DOHH2 (cell line): Measurements from ENCODE around the gene SPOCK1.
"Not testable (repeated sequence)": the region's sequence is repeated elsewhere in the genome, so short reads cannot be mapped to it uniquely, and the experiment has no call there.

Experiments
- H3F3A ChIP-seq: fragments of 200-600 bp; sonication (generic), shearing (Covaris generic); 2 replicates; pipeline ENCODE4 v1.6.0; 2016; ENCODE audit warnings: antibody characterized with exemption, mild to moderate bottlenecking; ENCODE audit not compliant: control insufficient read depth, insufficient read depth
- H3K27ac ChIP-seq: fragments of 200-600 bp; sonication (generic); 2 replicates; pipeline ENCODE4 v1.5.1; 2014; ENCODE audit warnings: low read depth, mild to moderate bottlenecking, low read length, moderate library complexity
- H3K27me3 ChIP-seq: fragments of 200-600 bp; sonication (generic); 2 replicates; pipeline ENCODE4 v1.6.1; 2014; ENCODE audit warnings: mild to moderate bottlenecking, low read length, mixed read lengths; ENCODE audit not compliant: control insufficient read depth
- H3K36me3 ChIP-seq: fragments of 200-600 bp; sonication (generic); 2 replicates; pipeline ENCODE4 v1.6.1; 2014; ENCODE audit warnings: mild to moderate bottlenecking, low read length, moderate library complexity, mixed read lengths; ENCODE audit not compliant: control insufficient read depth
- H3K4me1 ChIP-seq: fragments of 200-600 bp; sonication (generic); 2 replicates; pipeline ENCODE4 v1.6.1; 2014; ENCODE audit warnings: mild to moderate bottlenecking, low read length, mixed read lengths; ENCODE audit not compliant: control insufficient read depth
- H3K4me2 ChIP-seq: fragments of 200-600 bp; sonication (generic); 2 replicates; pipeline ENCODE4 v1.6.0; 2014; ENCODE audit warnings: mild to moderate bottlenecking, low read length, moderate library complexity
- H3K4me3 ChIP-seq: fragments of 200-600 bp; sonication (generic); 2 replicates; pipeline ENCODE4 v1.5.1; 2014; ENCODE audit warnings: mild to moderate bottlenecking, low read length, mixed read lengths
- H3K79me2 ChIP-seq: fragments of 200-600 bp; sonication (generic); 2 replicates; pipeline ENCODE4 v1.6.1; 2014; ENCODE audit warnings: mild to moderate bottlenecking, low read length, mixed read lengths; ENCODE audit not compliant: control insufficient read depth
- H3K9me2 ChIP-seq: fragments of 200-600 bp; sonication (generic); replicated peaks from 2 replicates; pipeline ENCODE4 v1.6.1; 2014; ENCODE audit warnings: mild to moderate bottlenecking, low read length, mixed read lengths; ENCODE audit not compliant: control insufficient read depth
- H3K9me3 ChIP-seq: fragments of 200-600 bp; sonication (generic); 2 replicates; pipeline ENCODE4 v1.6.1; 2014; ENCODE audit warnings: antibody characterized with exemption, low read length, mixed read lengths; ENCODE audit not compliant: control insufficient read depth, insufficient read depth
- H4K20me1 ChIP-seq: fragments of 200-600 bp; sonication (generic); 2 replicates; pipeline ENCODE4 v1.6.0; 2014; ENCODE audit warnings: low read depth, mild to moderate bottlenecking, antibody characterized with exemption, low read length, moderate library complexity; ENCODE audit not compliant: control insufficient read depth, insufficient read depth
- CTCF ChIP-seq: fragments of 200-600 bp; sonication (generic); IDR thresholded peaks from one replicate; pipeline ENCODE4 v1.5.1; 2014; ENCODE audit warnings: antibody characterized with exemption, mild to moderate bottlenecking, low read depth, low read length; ENCODE audit not compliant: poor library complexity, severe bottlenecking
- EZH2phosphoT487 ChIP-seq: fragments of 200-600 bp; sonication (generic); IDR thresholded peaks from 2 replicates; pipeline ENCODE4 v1.6.1; 2017; ENCODE audit warnings: borderline replicate concordance, mild to moderate bottlenecking, antibody characterized with exemption, low read length, moderate library complexity, mixed read lengths

The SPOCK1 gene

DNA sequence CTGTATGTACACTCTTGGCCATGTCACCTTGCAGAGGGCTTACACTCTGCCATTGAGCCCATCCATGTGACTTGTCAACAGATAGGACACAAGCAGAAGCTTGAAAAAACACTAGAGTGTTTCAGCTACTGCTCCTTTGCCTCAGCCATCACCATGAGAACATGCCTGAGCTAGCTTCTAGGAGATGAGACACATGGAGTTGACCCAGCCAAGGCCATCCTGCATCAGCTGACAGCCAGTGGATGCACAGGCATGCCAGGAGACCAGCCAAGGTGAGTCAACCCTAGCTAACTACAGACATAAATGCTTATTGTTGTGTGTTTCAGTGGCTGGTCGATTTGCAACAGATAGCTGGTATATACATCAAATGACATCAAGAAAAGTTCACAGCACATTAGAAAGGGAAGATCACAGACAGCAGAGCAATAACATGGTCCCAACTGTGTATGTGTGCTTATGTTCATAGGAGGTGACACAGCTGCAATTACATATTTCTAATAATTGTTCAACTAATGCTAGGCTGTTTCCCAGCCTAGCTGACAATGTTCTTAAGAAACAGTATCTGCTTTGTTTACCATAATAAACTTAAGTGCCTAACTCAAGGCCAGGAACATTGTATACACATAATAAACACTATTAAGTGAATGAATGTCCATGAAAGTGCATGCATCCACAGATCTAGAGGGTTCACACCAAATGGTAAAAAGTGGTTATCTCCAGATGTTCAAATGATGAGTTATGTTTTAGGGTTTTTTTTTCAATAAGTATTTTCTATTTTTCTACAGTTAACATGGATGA is 105.7 kb downstream of the SPOCK1 start:
- Histone ChIP-seq H3K79me2 (no peaks in the 10 kb centered on the region), H3K36me3 (no peaks in the 10 kb centered on the region)
- TF ChIP-seq CTCF (no peak), EZH2phosphoT487 (no peak)

GRCh38 chr5:137392261-137392660 is 106.9 kb downstream of the SPOCK1 start:
- Histone ChIP-seq H3K4me2 (no peak overlapping the region), H3F3A (no peaks in the 10 kb centered on the region), H3K9me2 (no peaks in the 10 kb centered on the region), H3K4me3 (no peak overlapping the region), H3K27ac (no peak overlapping the region), H3K9me3 (no peaks in the 10 kb centered on the region), H4K20me1 (no peaks in the 10 kb centered on the region), H3K36me3 (no peaks in the 10 kb centered on the region), H3K79me2 (no peaks in the 10 kb centered on the region), H3K4me1 (no peaks in the 10 kb centered on the region), H3K27me3 (no peaks in the 10 kb centered on the region; the same call in 1 of the 2 replicates)
- TF ChIP-seq CTCF (no peak), EZH2phosphoT487 (no peak)

More for the DNA sequence above, 105.7 kb downstream of the SPOCK1 start:
- no peaks in the 10 kb centered on the region for H3F3A ChIP-seq
- H3K9me2 ChIP-seq, result no peaks in the 10 kb centered on the region
- H3K27me3 ChIP-seq, result no peaks in the 10 kb centered on the region; the same call in 1 of the 2 replicates
- no peaks in the 10 kb centered on the region for H3K9me3 ChIP-seq
- no peaks in the 10 kb centered on the region for H3K4me1 ChIP-seq
- no peak overlapping the region for H3K27ac ChIP-seq
- H3K4me2 ChIP-seq, result no peak overlapping the region
- no peaks in the 10 kb centered on the region for H4K20me1 ChIP-seq
- H3K4me3 ChIP-seq, result no peak overlapping the region

GRCh38 chr5:137391044-137391443 is 108.1 kb downstream of the SPOCK1 start:
- not testable (repeated sequence) for H3K4me2 ChIP-seq, H3K36me3 ChIP-seq, H3K9me2 ChIP-seq, H4K20me1 ChIP-seq, H3K4me3 ChIP-seq, H3K27me3 ChIP-seq, H3F3A ChIP-seq, H3K9me3 ChIP-seq, H3K4me1 ChIP-seq, H3K27ac ChIP-seq, H3K79me2 ChIP-seq

- Histone ChIP-seq H3K27ac (no peak overlapping the region), H3K27me3 (no peaks in the 10 kb centered on the region; the same call in 1 of the 2 replicates), H3F3A (no peaks in the 10 kb centered on the region), H3K4me3 (no peak overlapping the region), H3K36me3 (no peaks in the 10 kb centered on the region), H3K4me2 (no peak overlapping the region), H3K9me3 (no peaks in the 10 kb centered on the region), H3K79me2 (no peaks in the 10 kb centered on the region), H3K4me1 (no peaks in the 10 kb centered on the region), H3K9me2 (no peaks in the 10 kb centered on the region), H4K20me1 (no peaks in the 10 kb centered on the region)
- TF ChIP-seq CTCF (no peak), EZH2phosphoT487 (no peak)
These were observed 110.1 kb downstream of the SPOCK1 start for GRCh38 chr5:137389042-137389441.
